IPS DF 6.9 (cell line): ENCODE data around the gene ATF6.

ENCODE experiments used
- DNase-seq: peaks from one replicate; pipeline ENCODE4 v3.0.0-alpha.2; 2013; ENCODE audit warnings: low read depth, low spot score
- H3K27ac ChIP-seq: one replicate; pipeline ENCODE4 v1.5.1; 2013; ENCODE audit warnings: low read length, control low read depth
- H3K27me3 ChIP-seq: 2 replicates; pipeline ENCODE4 v1.6.1; 2013; ENCODE audit warnings: mild to moderate bottlenecking, low read length; ENCODE audit not compliant: control insufficient read depth, insufficient read depth
- H3K36me3 ChIP-seq: 2 replicates; pipeline ENCODE4 v1.6.1; 2013; ENCODE audit warnings: low read length; ENCODE audit not compliant: control insufficient read depth, insufficient read depth
- H3K4me1 ChIP-seq: 2 replicates; pipeline ENCODE4 v1.6.1; 2013; ENCODE audit warnings: low read length; ENCODE audit not compliant: control insufficient read depth, insufficient read depth
- H3K4me3 ChIP-seq: 2 replicates; pipeline ENCODE4 v1.5.1; 2013; ENCODE audit warnings: mild to moderate bottlenecking, low read length
- H3K9me3 ChIP-seq: 2 replicates; pipeline ENCODE4 v1.6.1; 2013; ENCODE audit warnings: low read length, inconsistent platforms; ENCODE audit not compliant: control insufficient read depth, insufficient read depth
- WGBS: extraction: QIAGEN DNeasy Blood & Tissue Kit; methylation state at CpG from one replicate; pipeline ENCODE4 v1.1.7; 2013; ENCODE audit warnings: mixed read lengths, missing lambda C conversion rate; ENCODE audit not compliant: insufficient read length, insufficient coverage; 5-methylcytosine and 5-hydroxymethylcytosine counted together

The ATF6 gene

DNA sequence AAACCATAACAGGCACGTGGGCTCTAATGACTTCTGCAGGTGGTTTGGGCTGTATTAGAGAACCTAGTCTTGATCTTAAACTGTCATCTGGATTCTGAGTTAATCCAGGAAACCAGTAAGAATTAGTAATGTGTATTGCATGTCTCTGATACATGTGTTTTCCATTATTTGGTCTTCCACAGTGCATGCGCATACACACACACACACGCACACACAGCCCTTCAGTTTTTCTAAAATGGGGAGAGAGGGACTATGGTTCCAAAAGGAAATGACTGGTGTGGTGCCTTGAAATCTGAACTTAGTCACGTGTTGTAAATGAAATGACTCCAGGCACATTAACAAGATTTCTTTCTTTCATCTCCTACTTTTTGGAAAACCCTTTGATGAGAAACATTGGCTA, 190.0 kb downstream of the ATF6 start:
- no CpG with 5 or more reads among the region's 4 CpGs for WGBS
- H3K27ac ChIP-seq: no peak overlapping the region

GRCh38 chr1:161956930-161957329, 190.8 kb downstream of the ATF6 start:
- no peak overlapping the region for H3K27ac ChIP-seq
- no peaks in the 10 kb centered on the region for H3K9me3 ChIP-seq
- no peaks in the 10 kb centered on the region for H3K36me3 ChIP-seq
- H3K4me3 ChIP-seq: no peak overlapping the region
- no peaks in the 10 kb centered on the region for H3K27me3 ChIP-seq
- no peaks in the 10 kb centered on the region for H3K4me1 ChIP-seq
- DNase-seq: no peak
- no CpG with 5 or more reads among the region's 3 CpGs for WGBS

More for the DNA sequence above, 190.0 kb downstream of the ATF6 start:
- H3K36me3 ChIP-seq: no peaks in the 10 kb centered on the region
- H3K4me3 ChIP-seq: no peak overlapping the region
- no peaks in the 10 kb centered on the region for H3K9me3 ChIP-seq
- H3K27me3 ChIP-seq: no peaks in the 10 kb centered on the region
- no peaks in the 10 kb centered on the region for H3K4me1 ChIP-seq
- no peak for DNase-seq

DNA sequence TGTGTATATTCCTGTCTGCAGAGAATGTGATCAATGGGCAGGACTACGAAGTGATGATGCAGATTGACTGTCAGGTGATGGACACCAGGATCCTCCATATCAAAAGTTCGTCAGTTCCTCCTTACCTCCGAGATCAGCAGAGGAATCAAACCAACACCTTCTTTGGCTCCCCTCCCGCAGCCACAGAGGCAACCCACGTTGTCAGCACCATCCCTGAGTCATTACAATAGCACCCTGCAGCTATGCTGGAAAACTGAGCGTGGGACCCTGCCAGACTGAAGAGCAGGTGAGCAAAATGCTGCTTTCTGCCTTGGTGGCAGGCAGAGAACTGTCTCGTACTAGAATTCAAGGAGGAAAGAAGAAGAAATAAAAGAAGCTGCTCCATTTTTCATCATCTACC, 192.3 kb downstream of the ATF6 start:
- no peak for DNase-seq
- no peaks in the 10 kb centered on the region for H3K36me3 ChIP-seq
- H3K4me3 ChIP-seq: no peak overlapping the region
- H3K9me3 ChIP-seq: no peaks in the 10 kb centered on the region
- WGBS: no CpG with 5 or more reads among the region's 7 CpGs
- no peak overlapping the region for H3K27ac ChIP-seq
- no peaks in the 10 kb centered on the region for H3K4me1 ChIP-seq
- no peaks in the 10 kb centered on the region for H3K27me3 ChIP-seq

DNA sequence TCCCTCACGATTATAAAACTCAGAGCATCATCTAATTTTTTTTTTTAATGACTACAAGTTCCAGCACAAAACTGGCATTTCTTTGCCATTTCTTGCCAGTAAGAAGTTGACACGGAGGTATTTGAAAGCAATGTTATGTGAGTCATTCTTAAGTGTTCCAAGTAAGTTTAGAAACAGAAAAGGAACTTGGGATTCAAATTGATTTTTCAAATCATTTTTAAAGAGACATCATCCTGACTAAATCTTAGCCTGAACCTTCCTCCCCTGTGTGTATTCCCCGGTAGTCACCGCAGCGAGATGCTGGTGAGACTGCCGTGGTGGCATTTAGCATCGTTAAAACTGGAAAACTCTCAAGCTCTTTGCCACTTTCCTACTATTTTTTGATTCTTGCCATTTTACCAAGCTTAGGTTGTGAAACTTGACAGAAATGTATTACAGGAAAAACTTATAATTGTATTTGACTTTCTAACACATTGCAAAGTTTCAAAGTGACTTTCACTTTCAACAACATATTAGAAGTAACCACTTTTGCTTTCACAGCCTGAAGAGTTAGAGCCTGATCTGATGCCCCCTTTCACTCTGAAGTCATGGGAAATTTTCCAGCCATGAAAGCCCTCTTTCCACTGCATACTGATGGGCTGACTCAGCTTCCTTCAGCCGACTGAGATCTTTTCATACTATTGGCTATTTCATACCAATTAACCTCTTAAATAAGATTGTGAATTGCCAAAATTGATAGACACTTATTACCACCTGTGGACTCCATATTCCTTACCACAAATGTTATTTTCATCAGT, 196.2 kb downstream of the ATF6 start:
- no peak for DNase-seq
- no peaks in the 10 kb centered on the region for H3K4me1 ChIP-seq
- no CpG with 5 or more reads among the region's 8 CpGs for WGBS
- H3K9me3 ChIP-seq: no peaks in the 10 kb centered on the region
- no peaks in the 10 kb centered on the region for H3K36me3 ChIP-seq
- H3K4me3 ChIP-seq: no peak overlapping the region
- no peak overlapping the region for H3K27ac ChIP-seq
- no peaks in the 10 kb centered on the region for H3K27me3 ChIP-seq

- no peak overlapping the region for H3K4me3 ChIP-seq
- H3K4me1 ChIP-seq: no peaks in the 10 kb centered on the region
- no CpG with 5 or more reads among the region's 4 CpGs for WGBS
- no peaks in the 10 kb centered on the region for H3K9me3 ChIP-seq
- H3K27ac ChIP-seq: no peak overlapping the region
- H3K36me3 ChIP-seq: no peaks in the 10 kb centered on the region
- H3K27me3 ChIP-seq: no peaks in the 10 kb centered on the region
- no peak for DNase-seq
These were observed 199.9 kb downstream of the ATF6 start for GRCh38 chr1:161966067-161966466.

- Histone ChIP-seq H3K27ac (no peak overlapping the region), H3K9me3 (no peaks in the 10 kb centered on the region), H3K27me3 (no peaks in the 10 kb centered on the region), H3K4me1 (no peaks in the 10 kb centered on the region), H3K4me3 (no peak overlapping the region), H3K36me3 (no peaks in the 10 kb centered on the region)
- DNase-seq: no peak
- no CpG with 5 or more reads among the region's 6 CpGs for WGBS
These were observed 203.9 kb downstream of the ATF6 start for GRCh38 chr1:161970036-161970435.

- no peak for DNase-seq
- Histone ChIP-seq H3K9me3 (no peaks in the 10 kb centered on the region), H3K4me3 (no peak overlapping the region), H3K4me1 (no peaks in the 10 kb centered on the region), H3K27me3 (no peaks in the 10 kb centered on the region), H3K36me3 (no peaks in the 10 kb centered on the region), H3K27ac (no peak overlapping the region)
- WGBS: no CpG with 5 or more reads among the region's 3 CpGs
These were observed 204.5 kb downstream of the ATF6 start for GRCh38 chr1:161970633-161971032.

DNA sequence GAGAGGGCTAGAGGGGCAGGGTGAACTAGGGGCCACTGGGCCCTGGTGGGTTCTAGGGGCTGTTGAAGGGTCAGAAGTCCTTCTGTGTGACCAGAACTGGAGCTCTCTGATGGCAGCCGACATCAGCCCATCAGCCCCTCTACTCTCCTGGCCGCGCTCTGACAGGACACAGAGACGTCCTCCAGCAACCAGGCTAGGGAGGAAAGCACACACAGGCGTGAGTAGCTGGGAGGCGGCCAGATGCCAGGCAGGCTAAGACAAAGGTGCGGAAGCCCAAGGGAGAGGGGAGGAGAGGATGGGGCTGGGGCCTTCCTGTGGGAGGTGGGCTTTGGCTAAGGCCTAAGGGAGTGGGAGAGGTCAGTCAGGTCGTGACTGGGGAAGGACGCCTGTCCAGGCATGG, 206.7 kb downstream of the ATF6 start:
- Histone ChIP-seq H3K9me3 (no peaks in the 10 kb centered on the region), H3K27ac (no peak overlapping the region), H3K4me3 (no peak overlapping the region), H3K4me1 (no peaks in the 10 kb centered on the region), H3K36me3 (no peaks in the 10 kb centered on the region), H3K27me3 (no peaks in the 10 kb centered on the region)
- no peak for DNase-seq
- no CpG with 5 or more reads among the region's 9 CpGs for WGBS

DNA sequence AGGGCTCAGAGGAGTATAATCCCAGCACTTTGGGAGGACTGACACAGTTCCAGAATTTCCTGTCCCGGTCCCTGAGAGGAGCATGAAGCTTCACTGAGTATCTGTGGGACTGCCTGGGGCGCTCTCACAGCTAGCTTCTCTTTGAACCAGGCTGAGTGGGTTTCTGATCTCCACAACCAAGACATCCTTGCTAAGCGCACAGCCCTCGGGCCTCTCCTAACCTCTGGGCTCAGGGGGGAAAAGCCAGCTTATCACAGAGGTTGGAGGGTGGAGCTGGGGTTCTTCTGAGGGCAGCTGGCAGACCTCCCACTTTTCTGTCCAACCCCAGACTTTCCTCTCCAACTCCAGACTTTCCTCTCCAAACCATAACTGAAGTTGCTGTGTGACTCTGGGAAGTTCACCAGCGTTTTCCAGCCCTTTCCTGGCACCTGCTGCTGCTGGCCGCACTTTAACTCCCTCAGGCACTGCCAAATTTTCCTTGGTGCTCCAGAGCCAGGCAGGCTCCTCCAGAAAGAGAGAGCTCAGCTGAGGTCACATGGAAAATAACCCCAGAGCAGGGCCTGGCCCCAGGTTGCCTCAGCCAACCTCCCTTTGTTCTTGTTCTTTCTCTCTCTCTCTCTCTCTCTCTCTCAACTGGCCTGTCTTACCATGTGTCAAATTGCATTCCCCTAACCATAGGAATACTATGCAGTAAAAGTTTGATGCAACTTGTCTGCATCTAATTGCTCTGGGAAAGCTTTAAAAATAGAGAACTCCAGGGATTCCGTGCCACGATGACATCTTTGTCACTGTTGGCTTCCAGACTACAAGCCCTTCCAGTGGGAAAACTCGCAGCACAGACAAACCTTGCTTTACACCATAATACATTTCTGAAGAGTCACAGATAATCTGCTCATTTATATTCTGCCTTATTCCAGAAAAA, 208.1 kb downstream of the ATF6 start:
- Histone ChIP-seq H3K9me3 (no peaks in the 10 kb centered on the region), H3K27ac (no peak overlapping the region), H3K27me3 (no peaks in the 10 kb centered on the region), H3K4me3 (no peak overlapping the region), H3K4me1 (no peaks in the 10 kb centered on the region), H3K36me3 (no peaks in the 10 kb centered on the region)
- DNase-seq: no peak
- no CpG with 5 or more reads among the region's 9 CpGs for WGBS

- Histone ChIP-seq H3K36me3 (no peaks in the 10 kb centered on the region), H3K27ac (no peak overlapping the region), H3K4me1 (no peaks in the 10 kb centered on the region), H3K4me3 (no peak overlapping the region), H3K9me3 (no peaks in the 10 kb centered on the region), H3K27me3 (no peaks in the 10 kb centered on the region)
- no peak for DNase-seq
- no CpG with 5 or more reads among the region's 31 CpGs for WGBS
These were observed 212.1 kb downstream of the ATF6 start for GRCh38 chr1:161978011-161978790.
